SK-N-SH (cell line): ENCODE data around the gene PLPP6. TPM values are rescaled to one million over a fixed set of nuclear protein-coding genes. Genes with fewer than 3 reads are reported as not detected.

Experiments used
- CTCF ChIA-PET: fragments of 300-600, 350-600 bp; formaldehyde crosslinking; extraction: SDS; loops from one replicate; lab custom pipeline; 2021; lab: Yijun Ruan, JAX
- POLR2A ChIA-PET: fragments of 350-600 bp; sonication (Branson Sonifier 250); formaldehyde crosslinking; extraction: SDS; loops from one replicate; lab custom pipeline; 2020; ENCODE audit warnings: antibody characterized with exemption, inconsistent platforms; lab: Yijun Ruan, JAX
- DNase-seq: peaks from one replicate; pipeline ENCODE4 v3.0.0; 2012
- H2AFZ ChIP-seq: fragments of 200-600 bp; sonication (generic); 2 replicates; pipeline ENCODE4 v1.8.1; 2016; ENCODE audit warnings: antibody characterized with exemption, mild to moderate bottlenecking, low read depth
- H3F3A ChIP-seq: fragments of 200-600 bp; sonication (generic); replicated peaks from 2 replicates; pipeline ENCODE3; 2016; ENCODE audit warnings: antibody characterized with exemption, mild to moderate bottlenecking; ENCODE audit not compliant: insufficient read depth
- H3K27ac ChIP-seq, 2 experiments: fragments of 200-500 bp in 1 of 2; fragments of 200-600 bp in 1 of 2; sonication (Bioruptor generic) in 1 of 2; sonication (generic), shearing (Covaris generic) in 1 of 2; 2 replicates each; pipeline versions ENCODE4 v1.5.1 to v1.6.1; 2014 to 2016; ENCODE audit warnings: low read depth in 2 of 2, inconsistent platforms in 1 of 2, low read length in 1 of 2, mild to moderate bottlenecking in 1 of 2, mixed read lengths in 1 of 2
- H3K27me3 ChIP-seq: fragments of 200-600 bp; sonication (generic), shearing (Covaris generic); 2 replicates; pipeline ENCODE4 v1.6.1; 2016; ENCODE audit warnings: mixed run types; ENCODE audit not compliant: insufficient read depth
- H3K36me3 ChIP-seq, 2 experiments: fragments of 200-500 bp in 1 of 2; fragments of 200-600 bp in 1 of 2; sonication (Bioruptor generic) in 1 of 2; sonication (generic) in 1 of 2; replicated peaks in 1 of 2; 2 replicates each; pipeline versions ENCODE3 to v1.5.1; 2014 to 2016; ENCODE audit warnings: low read length in 1 of 2, mild to moderate bottlenecking in 1 of 2; ENCODE audit not compliant: insufficient read depth in 2 of 2, control insufficient read depth in 1 of 2
- H3K4me1 ChIP-seq, 2 experiments: fragments of 200-500 bp in 1 of 2; fragments of 200-600 bp in 1 of 2; sonication (Bioruptor generic) in 1 of 2; sonication (generic), shearing (Covaris generic) in 1 of 2; 2 replicates each; pipeline versions ENCODE4 v1.5.1 to v1.6.1; 2014 to 2016; ENCODE audit warnings: low read depth in 1 of 2, low read length in 1 of 2, mixed run types in 1 of 2; ENCODE audit not compliant: insufficient read depth in 2 of 2, control insufficient read depth in 1 of 2
- H3K4me2 ChIP-seq: fragments of 200-600 bp; sonication (generic), shearing (Covaris generic); 2 replicates; pipeline ENCODE4 v1.6.1; 2017; ENCODE audit warnings: mixed run types
- H3K4me3 ChIP-seq, 2 experiments: fragments of 200-500 bp in 1 of 2; fragments of 200-600 bp in 1 of 2; sonication (Bioruptor generic) in 1 of 2; sonication (generic), shearing (Covaris generic) in 1 of 2; 2 replicates each; pipeline versions ENCODE4 v1.5.1 to v1.8.1; 2014 to 2016; ENCODE audit warnings: low read depth in 2 of 2, inconsistent platforms in 1 of 2, low read length in 1 of 2, mild to moderate bottlenecking in 1 of 2, mixed read lengths in 1 of 2, moderate library complexity in 1 of 2
- H3K79me2 ChIP-seq: fragments of 200-600 bp; sonication (generic); 2 replicates; pipeline ENCODE4 v1.8.1; 2017; ENCODE audit warnings: mild to moderate bottlenecking; ENCODE audit not compliant: insufficient read depth
- H3K9ac ChIP-seq: fragments of 200-600 bp; sonication (generic); 2 replicates; pipeline ENCODE4 v1.6.1; 2017; ENCODE audit warnings: mixed run types
- H3K9me2 ChIP-seq: fragments of 200-600 bp; sonication (generic); 2 replicates; pipeline ENCODE4 v1.6.1; 2017; ENCODE audit warnings: mixed run types
- H3K9me3 ChIP-seq: fragments of 200-600 bp; sonication (generic); 2 replicates; pipeline ENCODE4 v1.6.1; 2017; ENCODE audit warnings: mixed run types, mild to moderate bottlenecking, moderate library complexity
- H4K20me1 ChIP-seq: fragments of 200-600 bp; sonication (generic); 2 replicates; pipeline ENCODE4 v1.6.1; 2017; ENCODE audit warnings: mild to moderate bottlenecking, mixed run types; ENCODE audit not compliant: insufficient read depth
- CHD2 ChIP-seq: fragments of 150-350 bp; IDR thresholded peaks from 2 replicates; pipeline ENCODE4 v1.6.1; 2018; ENCODE audit warnings: low read length; ENCODE audit not compliant: partially characterized antibody
- FOSL2 ChIP-seq: IDR thresholded peaks from 2 replicates; pipeline ENCODE4 v1.4.0; 2012; ENCODE audit warnings: low read depth, mild to moderate bottlenecking, moderate library complexity, borderline replicate concordance
- GATA2 ChIP-seq: sonication (generic); formaldehyde crosslinking; IDR thresholded peaks from 2 replicates; pipeline ENCODE4 v1.5.0; 2020; ENCODE audit warnings: mild to moderate bottlenecking, missing genetic modification reagents
- MEF2A ChIP-seq: IDR thresholded peaks from 2 replicates; pipeline ENCODE4 v1.4.0; 2012; ENCODE audit warnings: low read depth, borderline replicate concordance
- NRF1 ChIP-seq: IDR thresholded peaks from 2 replicates; pipeline ENCODE4 v1.6.1; 2012; ENCODE audit warnings: low read depth, mild to moderate bottlenecking, low read length
- RCOR1 ChIP-seq: fragments of 150-350 bp; IDR thresholded peaks from 2 replicates; pipeline ENCODE4 v1.6.1; 2017; ENCODE audit warnings: antibody characterized with exemption, low read length
- SIN3A ChIP-seq: IDR thresholded peaks from 2 replicates; pipeline ENCODE4 v1.6.1; 2012; ENCODE audit warnings: low read depth, mild to moderate bottlenecking, low read length, moderate library complexity, borderline replicate concordance
- TCF12 ChIP-seq: IDR thresholded peaks from 2 replicates; pipeline ENCODE4 v1.4.0; 2012
- TEAD4 ChIP-seq: IDR thresholded peaks from 2 replicates; pipeline ENCODE4 v1.4.0; 2012; ENCODE audit warnings: mild to moderate bottlenecking, borderline replicate concordance; ENCODE audit not compliant: insufficient read depth
- WGBS: methylation state at CpG from one replicate; pipeline ENCODE4 v1.1.6; 2017; ENCODE audit warnings: low lambda C conversion rate; 5-methylcytosine and 5-hydroxymethylcytosine counted together
- polyA plus RNA-seq, 3 experiments: library from polyadenylated mRNA; depleted of rRNA; stranded (reverse); fragments of >200 nt; gene quantifications; 2 replicates each; pipeline ENCODE4 v1.2.3, GENCODE V29; 2012
- TF ChIP-seq, protein P1 (sequence below): fragments of 200-600 bp; sonication (generic); IDR thresholded peaks from 2 replicates; pipeline ENCODE4 v1.6.1; 2017; ENCODE audit warnings: antibody characterized with exemption, mild to moderate bottlenecking, moderate library complexity
- TF ChIP-seq, protein P2 (sequence below): IDR thresholded peaks from 2 replicates; pipeline ENCODE4; 2012
- TF ChIP-seq, protein P3 (sequence below): IDR thresholded peaks from 2 replicates; pipeline ENCODE4 v1.6.1; 2012; ENCODE audit warnings: mild to moderate bottlenecking, low read depth, low read length, moderate library complexity
- TF ChIP-seq, protein P4 (sequence below): IDR thresholded peaks from 2 replicates; pipeline ENCODE4 v1.4.0; 2012; ENCODE audit warnings: low read depth, borderline replicate concordance

PLPP6 gene
- polyA plus RNA-seq, 1 of the 3 experiments (the other 2 are of a cell fraction) = 8.8 TPM

DNA sequence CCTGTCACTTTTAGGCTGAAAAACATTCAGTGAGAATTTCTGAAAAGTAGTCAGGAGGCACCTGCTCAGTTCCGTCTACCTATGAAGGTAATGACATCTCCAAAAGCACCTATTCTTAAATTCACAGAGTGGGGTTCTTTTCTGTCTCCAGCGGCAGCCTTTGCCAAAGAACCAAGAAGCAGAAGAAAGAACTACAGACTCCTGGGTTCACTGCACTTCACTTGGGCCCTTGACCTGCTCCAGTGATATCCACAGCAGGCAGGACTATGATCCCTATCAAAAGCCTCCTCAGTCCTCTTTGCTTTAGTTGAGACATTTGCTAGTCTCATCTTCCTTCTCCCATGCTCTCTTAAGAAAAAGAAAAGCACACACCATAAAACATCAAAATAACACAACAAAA, 19.7 kb upstream of the PLPP6 start (continued):
- TF ChIP-seq, protein P1, sequence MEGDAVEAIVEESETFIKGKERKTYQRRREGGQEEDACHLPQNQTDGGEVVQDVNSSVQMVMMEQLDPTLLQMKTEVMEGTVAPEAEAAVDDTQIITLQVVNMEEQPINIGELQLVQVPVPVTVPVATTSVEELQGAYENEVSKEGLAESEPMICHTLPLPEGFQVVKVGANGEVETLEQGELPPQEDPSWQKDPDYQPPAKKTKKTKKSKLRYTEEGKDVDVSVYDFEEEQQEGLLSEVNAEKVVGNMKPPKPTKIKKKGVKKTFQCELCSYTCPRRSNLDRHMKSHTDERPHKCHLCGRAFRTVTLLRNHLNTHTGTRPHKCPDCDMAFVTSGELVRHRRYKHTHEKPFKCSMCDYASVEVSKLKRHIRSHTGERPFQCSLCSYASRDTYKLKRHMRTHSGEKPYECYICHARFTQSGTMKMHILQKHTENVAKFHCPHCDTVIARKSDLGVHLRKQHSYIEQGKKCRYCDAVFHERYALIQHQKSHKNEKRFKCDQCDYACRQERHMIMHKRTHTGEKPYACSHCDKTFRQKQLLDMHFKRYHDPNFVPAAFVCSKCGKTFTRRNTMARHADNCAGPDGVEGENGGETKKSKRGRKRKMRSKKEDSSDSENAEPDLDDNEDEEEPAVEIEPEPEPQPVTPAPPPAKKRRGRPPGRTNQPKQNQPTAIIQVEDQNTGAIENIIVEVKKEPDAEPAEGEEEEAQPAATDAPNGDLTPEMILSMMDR = no peak

DNA sequence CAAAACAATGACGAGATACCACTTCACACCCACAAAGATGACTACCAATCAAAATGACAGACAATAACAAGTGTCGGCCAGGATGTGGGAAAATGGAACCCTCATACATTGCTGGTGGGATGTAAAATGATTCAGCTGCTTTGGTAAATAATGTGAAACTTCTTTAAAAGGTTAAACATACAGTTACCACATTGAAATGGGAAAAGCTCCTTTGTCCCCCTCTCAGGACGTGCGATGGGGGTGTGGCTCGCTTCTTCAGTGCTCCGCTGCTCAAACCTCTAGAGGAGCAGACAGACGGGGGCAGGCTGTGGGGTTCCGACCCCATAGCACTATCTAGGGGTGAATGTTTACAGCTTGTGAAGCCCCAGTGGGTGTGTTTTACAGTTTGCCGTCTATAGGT, 8.0 kb upstream of the PLPP6 start:
- 93% methylated on average over 9 of the region's 9 CpGs for WGBS
- POLR2A ChIA-PET = no interaction called here
- DNase-seq = no peak
- no peaks in the 10 kb centered on the region; a peak in 1 of 4 replicates for H3K4me1 ChIP-seq
- no peak for TF ChIP-seq CHD2
- TF ChIP-seq, all 33 proteins: peak for 0
- Histone ChIP-seq H3K27ac (no peak overlapping the region), H3F3A (no peaks in the 10 kb centered on the region), H4K20me1 (no peaks in the 10 kb centered on the region), H3K9ac (no peak overlapping the region), H3K27me3 (no peaks in the 10 kb centered on the region), H3K9me2 (no peaks in the 10 kb centered on the region), H3K79me2 (no peaks in the 10 kb centered on the region), H3K4me3 (no peak overlapping the region), H3K9me3 (no peaks in the 10 kb centered on the region), H3K4me2 (no peak overlapping the region), H3K36me3 (no peaks in the 10 kb centered on the region), H2AFZ (no peak overlapping the region)
- CTCF ChIA-PET = interaction anchor here (0.7 to 1.1 kb wide), 2 partner anchors 9 to 52 kb away, joined by 3 read pairs; no protein-coding TSS in a partner anchor

DNA sequence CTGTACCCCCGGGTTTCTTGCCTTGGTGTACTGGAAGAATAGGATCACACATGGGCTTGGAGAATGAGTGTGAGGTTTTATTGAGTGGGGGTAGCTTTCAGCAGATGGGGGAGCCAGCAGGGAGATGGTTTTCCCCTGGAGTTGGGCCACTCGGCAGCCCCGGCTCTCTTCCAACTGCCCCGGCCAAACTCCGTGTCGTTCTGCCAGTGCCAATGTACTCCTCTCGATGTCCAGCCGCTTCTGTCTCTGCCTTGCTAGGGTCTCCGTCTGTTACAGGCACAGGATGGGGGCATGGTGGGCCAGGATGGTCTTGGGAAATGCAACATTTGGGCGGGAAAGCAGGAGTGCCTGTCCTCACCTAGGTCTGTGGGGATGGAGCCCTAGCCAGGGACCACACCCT, 7.6 kb upstream of the PLPP6 start:
- H3K9me3 ChIP-seq = no peaks in the 10 kb centered on the region
- H3K27ac ChIP-seq = no peak overlapping the region
- WGBS = 63% methylated on average over 8 of the region's 10 CpGs
- no peak overlapping the region for H2AFZ ChIP-seq
- H3K36me3 ChIP-seq = no peaks in the 10 kb centered on the region
- no peak overlapping the region for H3K4me3 ChIP-seq
- no peaks in the 10 kb centered on the region; a peak in 1 of 4 replicates for H3K4me1 ChIP-seq
- CTCF ChIA-PET = no interaction called here
- TF ChIP-seq RCOR1 = no peak
- no peak for TF ChIP-seq CHD2
- TF ChIP-seq, protein P2, sequence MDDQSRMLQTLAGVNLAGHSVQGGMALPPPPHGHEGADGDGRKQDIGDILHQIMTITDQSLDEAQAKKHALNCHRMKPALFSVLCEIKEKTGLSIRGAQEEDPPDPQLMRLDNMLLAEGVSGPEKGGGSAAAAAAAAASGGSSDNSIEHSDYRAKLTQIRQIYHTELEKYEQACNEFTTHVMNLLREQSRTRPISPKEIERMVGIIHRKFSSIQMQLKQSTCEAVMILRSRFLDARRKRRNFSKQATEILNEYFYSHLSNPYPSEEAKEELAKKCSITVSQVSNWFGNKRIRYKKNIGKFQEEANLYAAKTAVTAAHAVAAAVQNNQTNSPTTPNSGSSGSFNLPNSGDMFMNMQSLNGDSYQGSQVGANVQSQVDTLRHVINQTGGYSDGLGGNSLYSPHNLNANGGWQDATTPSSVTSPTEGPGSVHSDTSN = no peak
- TF ChIP-seq, protein P1 = no peak
- TF ChIP-seq, protein P3, sequence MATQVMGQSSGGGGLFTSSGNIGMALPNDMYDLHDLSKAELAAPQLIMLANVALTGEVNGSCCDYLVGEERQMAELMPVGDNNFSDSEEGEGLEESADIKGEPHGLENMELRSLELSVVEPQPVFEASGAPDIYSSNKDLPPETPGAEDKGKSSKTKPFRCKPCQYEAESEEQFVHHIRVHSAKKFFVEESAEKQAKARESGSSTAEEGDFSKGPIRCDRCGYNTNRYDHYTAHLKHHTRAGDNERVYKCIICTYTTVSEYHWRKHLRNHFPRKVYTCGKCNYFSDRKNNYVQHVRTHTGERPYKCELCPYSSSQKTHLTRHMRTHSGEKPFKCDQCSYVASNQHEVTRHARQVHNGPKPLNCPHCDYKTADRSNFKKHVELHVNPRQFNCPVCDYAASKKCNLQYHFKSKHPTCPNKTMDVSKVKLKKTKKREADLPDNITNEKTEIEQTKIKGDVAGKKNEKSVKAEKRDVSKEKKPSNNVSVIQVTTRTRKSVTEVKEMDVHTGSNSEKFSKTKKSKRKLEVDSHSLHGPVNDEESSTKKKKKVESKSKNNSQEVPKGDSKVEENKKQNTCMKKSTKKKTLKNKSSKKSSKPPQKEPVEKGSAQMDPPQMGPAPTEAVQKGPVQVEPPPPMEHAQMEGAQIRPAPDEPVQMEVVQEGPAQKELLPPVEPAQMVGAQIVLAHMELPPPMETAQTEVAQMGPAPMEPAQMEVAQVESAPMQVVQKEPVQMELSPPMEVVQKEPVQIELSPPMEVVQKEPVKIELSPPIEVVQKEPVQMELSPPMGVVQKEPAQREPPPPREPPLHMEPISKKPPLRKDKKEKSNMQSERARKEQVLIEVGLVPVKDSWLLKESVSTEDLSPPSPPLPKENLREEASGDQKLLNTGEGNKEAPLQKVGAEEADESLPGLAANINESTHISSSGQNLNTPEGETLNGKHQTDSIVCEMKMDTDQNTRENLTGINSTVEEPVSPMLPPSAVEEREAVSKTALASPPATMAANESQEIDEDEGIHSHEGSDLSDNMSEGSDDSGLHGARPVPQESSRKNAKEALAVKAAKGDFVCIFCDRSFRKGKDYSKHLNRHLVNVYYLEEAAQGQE = no peak
- no peak for TF ChIP-seq FOSL2
- TF ChIP-seq, protein P4, sequence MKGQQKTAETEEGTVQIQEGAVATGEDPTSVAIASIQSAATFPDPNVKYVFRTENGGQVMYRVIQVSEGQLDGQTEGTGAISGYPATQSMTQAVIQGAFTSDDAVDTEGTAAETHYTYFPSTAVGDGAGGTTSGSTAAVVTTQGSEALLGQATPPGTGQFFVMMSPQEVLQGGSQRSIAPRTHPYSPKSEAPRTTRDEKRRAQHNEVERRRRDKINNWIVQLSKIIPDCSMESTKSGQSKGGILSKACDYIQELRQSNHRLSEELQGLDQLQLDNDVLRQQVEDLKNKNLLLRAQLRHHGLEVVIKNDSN = no peak
- no peak for TF ChIP-seq MEF2A
- no peak for TF ChIP-seq SIN3A
- no peak for TF ChIP-seq GATA2 (CRISPR knock-in tag)
- no peak for TF ChIP-seq NRF1
- no peak for TF ChIP-seq TEAD4
- no peak for TF ChIP-seq TCF12
- H3K9me2 ChIP-seq = no peaks in the 10 kb centered on the region
- no peaks in the 10 kb centered on the region for H3K27me3 ChIP-seq
- H3K4me2 ChIP-seq = no peak overlapping the region
- H3K79me2 ChIP-seq = no peaks in the 10 kb centered on the region
- H4K20me1 ChIP-seq = no peaks in the 10 kb centered on the region
- DNase-seq = no peak
- POLR2A ChIA-PET = no interaction called here
- H3F3A ChIP-seq = no peaks in the 10 kb centered on the region
- H3K9ac ChIP-seq = no peak overlapping the region
